ENCODE results near the gene USP2.

The USP2 gene

DNA sequence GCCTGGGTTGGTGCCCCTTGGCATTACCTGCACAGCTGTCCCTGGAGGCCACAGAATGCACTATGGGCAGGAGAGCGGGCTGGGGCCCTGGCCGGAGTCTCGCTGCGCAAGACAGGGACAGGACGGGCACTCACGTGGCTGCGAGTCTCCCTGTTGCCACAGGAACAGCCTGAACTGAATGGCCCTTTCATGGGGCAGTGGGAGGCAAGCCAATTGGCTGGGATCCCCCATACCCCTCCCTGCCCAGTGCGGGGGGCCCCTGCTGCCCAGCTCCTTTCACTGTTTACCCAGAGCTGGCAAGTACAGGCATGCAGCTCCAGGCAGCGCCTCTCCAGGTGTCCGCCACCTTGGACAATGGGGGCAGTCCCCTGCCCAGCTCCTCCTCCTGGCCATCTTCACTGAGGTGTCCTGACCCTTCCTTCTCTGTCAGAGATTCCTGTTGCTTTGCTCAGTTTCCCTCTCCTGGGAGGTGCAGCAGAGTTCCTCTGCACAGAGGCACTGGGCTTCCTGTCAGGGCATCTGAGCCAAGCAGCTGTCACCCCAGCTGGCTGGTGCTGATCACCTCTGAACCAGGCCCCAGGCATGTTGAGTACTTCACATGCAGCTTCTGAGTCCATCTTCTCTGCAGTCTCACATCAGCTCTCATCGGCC lies 5.2 kb downstream of the USP2 start:
- DNase-seq (ENCODE audit: low read depth), result no peak

DNA sequence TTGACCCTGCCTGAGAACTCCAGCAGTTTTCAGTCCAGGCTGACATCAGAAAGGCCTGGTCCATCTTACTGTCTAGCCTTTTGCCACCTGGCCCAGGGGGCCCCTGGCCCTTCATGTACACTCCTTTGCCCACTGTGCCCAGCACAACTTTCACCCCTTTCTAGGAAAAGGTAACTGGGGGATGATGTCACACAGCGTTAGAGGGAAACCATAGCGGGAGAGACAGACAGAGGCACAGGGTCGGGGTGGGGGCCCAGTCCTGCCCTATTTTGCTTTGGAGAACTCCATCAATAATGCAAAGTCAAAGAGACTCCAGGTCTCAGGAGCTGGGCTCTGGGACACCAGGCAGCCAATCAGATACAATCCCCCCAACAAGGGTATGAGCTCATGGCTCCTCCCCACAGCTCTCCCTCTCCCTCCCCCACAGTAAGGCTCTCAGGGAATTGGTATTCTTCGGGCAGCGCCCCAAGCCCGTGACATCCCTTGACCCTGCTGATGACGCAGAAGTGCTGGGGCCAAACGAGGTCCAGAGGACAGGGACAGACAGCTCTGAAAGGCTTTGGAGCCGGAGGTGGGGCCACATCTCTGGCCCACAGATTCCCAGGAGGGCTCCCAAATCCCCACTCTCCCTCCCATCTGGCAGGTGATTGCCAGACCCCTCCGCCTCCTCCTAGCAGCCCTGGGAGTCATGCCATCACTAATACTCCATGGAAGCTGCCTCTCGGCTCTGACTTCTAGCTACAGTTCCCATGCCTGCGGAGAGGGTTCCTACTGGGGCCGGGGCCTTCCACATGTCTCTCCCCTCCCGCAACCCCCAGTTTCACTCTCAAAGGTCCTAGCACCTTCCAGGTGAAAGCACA lies 5.9 kb downstream of the USP2 start:
- no peak for DNase-seq (ENCODE audit: low read depth)

DNA sequence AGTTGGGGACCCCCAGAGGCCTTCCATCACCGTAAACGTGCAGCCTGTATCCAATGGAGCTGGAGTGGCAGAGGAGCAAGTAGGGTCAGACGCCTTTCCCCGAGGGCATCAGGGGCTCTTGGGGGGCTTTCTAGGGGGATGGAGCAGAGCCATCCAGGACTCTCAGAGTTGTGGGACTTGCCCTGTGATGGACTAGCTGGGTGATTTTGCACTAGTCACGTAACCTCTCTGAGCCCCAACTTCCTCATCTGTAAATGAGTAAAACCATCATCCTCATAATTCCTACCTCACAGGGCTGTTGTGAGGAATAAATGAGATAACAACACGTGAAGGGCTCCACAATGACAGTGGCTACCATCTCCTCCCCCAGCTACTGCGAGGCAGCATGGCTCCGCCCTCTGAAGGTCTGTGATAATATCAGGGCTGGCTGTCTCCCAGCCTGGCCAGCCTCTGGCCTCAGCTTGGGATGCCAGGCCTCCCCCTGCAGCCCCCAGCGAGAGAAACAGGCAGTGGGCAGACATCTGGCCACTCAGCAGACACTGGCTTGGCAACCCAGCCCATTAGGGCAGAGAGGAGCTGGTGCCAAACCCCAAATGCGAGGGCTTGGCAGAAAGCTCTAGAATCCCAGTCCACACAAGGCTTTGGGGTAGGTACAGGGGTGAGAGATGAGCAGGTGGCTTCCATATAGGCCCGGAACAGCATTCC lies 6.7 kb downstream of the USP2 start:
- no peak for DNase-seq (ENCODE audit: low read depth)

DNA sequence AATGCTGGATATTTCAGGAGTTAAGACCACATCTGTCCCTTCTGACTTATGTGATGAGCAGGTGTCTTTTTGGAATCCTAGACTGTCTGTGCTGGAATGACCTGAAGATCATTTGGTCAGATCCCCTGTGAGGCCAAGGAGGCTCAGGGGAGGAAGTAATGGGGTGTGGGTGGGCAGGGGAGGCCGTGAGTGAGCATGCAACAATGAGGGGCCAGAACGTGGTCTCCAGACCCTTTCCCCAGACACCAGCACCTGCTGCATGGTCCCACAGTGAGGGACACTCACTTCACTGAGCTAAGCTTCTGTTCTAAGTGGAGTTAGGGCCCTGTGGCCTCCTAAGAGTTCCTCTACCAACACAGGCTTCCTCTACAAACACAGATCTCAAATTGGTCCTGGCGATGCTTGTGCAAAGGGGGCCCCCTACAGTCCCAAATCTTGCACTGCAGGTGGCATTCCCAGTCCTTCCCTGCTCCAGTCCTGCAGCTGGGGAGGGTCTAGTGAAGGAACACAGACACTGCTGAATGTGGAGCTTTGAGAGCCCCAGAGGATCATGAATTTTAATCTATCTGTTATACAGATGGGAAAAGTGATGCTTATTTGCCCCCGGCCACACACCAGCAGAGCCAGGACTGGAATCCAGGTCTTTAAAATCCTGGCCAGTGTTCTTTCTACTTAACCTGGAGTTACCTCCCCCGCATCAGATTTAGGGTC lies 7.4 kb downstream of the USP2 start:
- no peak for DNase-seq (ENCODE audit: low read depth)

DNA sequence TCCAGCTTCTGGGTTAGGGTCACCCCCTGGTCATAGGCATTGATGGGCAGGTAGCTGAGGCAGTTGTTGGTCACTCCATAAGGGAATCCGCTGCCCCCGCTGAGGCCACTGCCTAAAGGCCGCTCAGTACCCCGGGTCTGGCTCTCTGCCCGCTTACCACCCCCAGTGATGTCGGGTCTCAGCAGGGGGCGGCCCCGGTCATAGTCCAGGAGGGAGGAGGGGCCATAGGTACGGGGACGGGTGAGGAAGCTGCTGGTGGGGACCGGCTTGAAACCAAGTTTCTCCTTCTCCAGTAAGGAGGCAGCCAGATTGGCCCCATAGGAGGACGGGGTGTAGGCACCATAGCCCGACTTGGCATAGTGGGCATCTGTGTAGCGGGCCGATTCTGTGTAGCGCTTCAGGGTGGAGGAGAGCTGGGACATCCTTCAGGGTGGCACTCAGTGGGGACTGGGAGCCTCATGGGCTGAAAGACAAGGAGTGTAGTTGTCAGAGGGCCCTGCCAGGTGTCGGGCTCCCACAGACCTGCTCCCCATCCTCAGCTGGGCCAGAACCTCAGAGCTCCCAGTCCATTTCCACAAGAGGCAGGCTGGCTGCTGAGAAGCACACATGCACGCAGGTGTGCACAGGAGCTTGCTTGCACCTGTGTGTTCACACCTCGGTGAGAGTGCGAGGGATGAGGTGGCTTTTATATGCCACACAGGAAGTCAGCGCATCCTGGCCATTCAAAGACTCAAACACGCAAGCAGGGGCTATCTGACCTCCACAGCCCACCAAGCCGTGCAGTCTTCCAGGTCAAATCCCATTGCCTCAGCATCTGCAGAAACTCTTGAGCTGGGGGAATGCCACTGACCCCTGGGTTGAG lies 8.2 kb downstream of the USP2 start:
- DNase-seq (ENCODE audit: low read depth), result no peak

DNA sequence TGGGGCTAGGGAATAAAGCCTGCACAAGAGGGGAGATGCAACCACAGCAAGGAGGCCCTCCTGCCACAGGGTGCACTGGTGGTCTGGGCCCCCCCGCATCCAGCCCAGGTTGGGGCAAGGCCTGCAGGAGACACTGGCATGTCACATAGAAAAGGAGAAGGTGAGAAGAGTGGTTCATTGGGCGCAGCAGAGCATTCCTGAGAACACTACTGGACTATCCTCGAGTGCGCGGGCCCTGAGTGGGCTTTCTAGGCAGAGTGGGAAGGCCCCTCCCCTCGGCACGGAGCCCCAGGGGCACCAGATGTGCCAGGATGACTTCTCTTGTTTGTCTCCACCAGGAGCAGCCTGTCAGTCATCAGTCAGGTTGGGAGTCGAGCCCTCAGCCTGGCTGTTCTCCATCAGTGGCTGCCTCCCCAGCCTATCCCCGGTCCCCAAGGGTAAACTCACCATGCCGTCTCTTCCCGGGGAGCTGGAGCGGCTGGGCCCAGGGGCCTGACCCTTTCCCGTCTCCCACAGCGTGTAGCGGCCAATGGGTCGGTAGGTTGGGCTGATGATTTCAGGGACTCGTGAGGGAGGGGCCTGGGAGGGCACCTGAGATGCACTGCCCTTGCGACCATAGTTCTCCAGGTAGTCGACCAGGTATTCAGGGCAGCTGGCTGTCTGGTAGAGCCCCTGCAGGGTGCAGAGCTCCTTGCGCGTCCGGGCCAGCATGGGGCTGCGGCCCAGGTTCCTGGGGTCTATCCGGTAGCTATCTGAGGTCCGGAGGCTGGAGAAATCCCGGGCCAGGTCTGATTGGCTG lies 9.0 kb downstream of the USP2 start:
- DNase-seq (ENCODE audit: low read depth), result no peak

DNA sequence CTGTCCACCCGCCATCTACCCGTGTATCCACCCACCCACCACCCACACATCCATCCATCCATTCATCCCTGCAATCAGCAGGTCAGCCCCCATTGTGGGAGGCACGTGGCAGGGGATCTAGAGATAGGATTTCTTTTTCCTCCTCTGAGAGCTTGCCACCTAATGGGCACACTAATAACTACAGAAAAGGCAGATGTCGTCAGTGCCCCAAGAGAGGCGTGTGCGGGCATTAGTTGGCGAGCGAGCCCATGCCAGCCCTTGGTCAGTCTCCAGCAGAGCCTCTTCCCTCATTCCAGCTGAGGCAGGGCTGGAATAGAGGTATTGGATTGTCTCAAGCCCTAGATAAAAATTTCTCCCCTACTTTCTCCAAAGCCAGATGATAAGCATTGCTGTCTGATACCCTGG lies 9.7 kb downstream of the USP2 start:
- DNase-seq (ENCODE audit: low read depth), result no peak

DNA sequence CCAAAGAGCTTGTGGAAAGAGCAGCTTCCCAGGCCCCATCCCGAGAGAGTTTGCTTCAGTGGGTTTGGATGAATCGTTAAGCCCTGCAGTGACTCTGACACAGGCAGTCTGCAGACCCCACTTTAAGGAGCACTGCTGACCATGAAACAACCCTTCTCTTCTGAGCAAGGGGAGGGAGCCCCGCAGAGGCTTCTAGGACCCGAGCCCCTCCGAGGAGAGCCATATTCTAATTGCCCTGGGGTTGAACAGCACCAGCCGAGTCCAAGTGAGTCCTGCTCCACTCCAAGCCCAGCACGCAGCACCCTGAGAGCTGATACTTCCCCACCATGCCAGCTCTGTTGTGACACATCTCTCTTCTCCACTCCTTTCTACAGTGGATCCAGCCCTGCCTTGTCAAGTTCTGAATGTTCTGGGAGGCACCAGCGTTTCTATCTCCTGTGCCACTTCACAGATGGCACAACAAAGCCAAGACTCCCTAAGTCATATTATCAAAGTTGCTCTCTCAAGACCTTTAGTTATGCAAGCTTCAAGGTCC lies 10.4 kb downstream of the USP2 start:
- DNase-seq (ENCODE audit: low read depth), result no peak

DNA sequence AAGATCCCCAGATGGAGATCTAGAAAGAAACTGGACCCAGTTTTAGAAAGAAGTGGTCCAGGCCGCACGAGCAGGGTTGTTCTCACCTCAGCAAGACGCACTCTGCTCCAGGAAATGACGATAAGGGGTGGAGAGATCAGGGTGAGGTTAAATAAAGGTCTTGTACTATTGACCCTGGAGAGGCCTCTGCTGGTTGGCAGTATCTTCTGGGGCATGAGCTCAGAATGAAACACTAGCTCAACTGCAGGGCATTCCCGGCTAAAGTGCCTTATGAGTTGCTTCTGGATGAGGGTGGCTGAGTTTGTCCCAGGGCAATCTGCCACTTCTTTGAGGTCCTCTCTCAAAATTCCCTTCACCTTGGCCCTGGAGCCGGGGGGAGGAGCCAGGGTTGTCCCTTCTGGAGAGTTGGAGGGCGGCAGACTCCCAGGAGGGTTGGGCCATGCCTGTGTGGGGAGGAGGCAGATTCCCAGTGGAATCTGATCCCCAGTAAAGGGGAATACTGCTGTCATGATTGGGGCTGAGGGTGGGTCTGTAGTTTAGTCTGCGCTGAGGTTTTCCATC lies 10.9 kb downstream of the USP2 start:
- no peak for DNase-seq (ENCODE audit: low read depth)

DNA sequence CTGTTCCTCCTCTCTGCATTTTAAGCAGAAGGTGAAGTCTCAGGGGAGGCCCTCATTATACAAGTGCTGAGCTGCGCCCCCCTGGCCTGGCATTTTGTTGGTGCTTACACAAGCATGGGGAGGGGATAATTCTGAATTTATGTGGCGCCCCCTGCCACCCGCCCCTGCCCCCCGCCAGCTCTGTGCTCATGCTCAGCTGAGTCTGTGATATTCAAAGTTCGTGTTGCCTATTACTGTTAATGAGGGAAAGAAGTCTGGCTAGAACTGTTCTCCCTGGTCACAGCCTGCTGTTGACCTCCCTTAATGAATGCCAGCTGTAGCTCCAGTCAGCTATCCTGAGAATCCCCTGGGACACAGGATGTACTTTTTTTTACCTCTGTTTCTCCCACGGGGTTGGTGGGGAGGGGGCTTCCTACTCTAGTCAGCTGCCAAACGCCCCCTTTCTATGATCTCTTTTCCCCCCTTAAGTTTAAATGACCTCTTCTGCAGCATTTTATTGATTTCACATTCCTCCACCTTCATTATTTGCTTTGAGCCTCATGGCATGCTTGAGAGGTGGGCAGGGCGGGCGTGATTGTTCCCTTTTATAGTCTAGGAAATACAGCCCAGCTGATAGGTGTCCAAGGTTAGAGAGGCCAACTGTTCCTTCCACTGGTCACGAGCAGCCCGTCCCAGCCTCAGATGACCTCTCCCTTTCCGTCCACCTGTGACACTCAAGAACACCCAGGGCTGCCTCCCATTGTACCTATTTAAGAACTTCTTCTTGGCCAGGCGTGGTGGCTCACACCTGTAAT lies 12.2 kb downstream of the USP2 start:
- no peak for DNase-seq (ENCODE audit: low read depth)

DNA sequence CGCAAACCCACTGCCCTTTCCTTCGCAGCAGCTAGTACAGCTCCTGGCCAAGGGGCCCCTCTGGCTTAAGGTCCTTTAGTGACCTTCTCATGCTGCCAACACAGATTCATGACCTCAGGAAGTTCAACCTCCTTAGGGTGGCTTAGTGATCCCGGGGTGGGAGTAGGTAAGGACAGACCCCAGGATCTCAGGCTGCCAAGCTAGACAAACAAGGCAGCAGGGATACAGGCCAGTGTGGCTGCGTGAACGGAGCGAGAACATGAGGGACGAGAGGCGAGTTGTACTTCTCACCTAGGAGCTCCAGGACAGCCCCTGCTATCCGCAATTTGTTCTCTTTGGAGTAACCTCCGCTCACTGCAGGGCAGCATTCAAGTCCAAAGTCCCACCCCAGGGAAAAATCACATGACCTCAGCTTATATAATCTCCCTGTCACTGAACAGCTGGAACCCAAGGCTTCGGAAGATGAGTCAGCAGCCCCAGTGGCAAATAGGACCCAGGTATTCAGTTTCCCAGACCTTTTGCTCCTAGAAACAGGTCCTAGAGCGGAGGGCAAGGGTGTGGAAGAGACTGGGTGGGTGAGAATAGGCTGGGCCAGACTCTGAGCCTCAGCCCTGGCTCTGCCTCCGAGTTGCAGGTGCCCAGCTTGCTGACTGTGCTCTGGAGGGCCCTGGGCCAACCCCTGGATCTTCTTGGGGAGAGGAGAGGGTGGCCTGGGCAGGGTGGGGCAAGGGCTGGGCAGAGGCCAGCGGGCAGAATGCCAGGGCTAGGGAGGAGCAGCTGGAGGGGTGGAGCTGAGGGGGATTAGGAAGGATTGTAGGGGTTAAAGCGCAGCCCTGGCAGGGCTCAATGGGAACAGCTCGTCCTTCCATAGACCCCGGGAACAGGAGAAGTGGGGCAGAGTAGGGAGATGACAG lies 13.1 kb downstream of the USP2 start:
- no peak for DNase-seq (ENCODE audit: low read depth)

DNA sequence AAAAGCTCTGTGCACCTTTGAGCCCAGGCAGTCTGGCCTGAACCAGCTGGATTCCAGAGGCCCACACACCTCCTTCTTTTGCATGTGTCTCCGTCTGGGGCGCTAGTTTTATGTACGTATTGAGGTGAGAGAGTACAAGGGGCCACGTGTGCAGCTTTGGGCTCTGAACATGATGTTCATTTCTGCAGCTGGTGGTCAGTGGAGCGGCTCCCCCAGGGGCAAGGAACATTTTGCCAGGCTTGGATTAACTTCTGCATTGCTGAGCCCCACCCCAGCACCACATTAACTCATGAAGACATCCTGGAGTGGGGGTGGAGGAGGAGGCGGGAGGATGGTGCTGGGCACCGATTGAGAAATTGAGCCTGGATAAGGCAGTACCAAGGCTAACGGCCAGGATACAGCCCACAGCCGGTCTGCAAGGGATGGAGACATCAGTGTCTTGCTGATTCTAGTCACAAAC lies 13.8 kb downstream of the USP2 start:
- no peak for DNase-seq (ENCODE audit: low read depth)

DNA sequence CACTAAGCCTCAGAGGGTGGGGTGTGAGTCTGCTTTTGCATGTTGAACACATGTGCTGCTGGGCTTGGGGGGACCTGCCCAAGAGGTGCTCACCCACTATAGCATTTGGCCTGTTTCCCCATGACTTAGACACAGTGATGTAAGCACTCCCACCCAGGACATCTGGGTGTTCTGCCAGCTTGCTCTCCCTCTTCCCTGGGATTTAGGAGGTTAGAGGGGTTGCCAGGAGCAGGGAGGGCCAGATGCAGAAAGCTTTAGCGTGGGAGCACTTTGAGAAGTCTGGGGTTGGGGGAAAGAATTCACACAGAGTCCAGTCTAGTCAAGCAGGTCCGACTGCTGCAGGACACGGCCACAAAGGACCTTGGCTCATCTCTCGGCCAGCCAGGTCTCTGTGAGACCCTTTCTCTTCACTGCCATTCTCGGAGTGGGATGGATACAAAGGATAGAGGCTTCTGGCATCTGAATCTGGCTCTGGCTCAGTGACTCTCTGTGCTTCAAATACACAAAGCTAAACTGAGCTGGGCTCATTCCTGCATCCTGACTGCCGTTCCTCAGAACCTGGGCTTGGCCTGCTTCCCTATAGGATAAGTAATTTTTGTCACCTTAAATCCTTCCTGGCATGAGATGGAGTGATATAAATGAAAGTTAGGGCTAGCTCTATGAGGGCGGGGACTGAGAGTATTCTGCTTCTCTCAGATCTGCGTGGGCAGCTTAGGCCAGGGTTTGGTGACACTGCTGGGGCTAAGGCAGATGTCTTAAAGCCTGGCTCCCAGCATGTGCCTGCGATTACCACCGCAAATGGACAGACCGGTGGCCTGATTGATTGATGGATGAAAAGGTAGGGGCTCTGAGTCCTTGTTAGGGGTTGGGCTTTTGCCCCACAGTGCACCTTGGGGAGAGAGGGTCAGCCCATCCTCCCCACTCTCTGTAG lies 14.5 kb downstream of the USP2 start:
- no peak for DNase-seq (ENCODE audit: low read depth)

DNA sequence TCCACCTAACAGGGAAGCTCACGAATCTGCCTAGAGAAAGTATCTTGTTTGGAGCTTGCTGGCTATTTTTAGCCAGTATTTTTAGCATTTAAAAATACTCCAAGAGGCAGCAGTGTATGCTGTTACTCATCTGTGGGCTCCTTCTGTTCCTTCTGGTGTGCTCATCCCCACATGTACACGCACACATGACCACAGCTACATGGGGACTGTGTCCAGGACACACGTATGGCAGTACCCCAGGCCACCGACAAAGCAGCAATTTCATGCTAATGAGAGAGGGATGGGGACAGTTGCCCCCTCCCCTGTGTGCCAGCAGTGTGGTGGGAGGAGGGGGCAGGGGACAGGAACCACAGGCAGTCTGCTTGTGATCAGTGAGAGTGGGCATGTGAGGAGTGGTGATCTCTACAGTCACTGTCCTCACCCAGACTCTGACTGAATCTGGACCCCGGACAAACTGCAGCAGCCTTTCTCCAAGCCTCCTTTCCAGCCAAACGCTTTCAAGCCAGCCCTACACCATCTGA lies 16.4 kb downstream of the USP2 start:
- DNase-seq (ENCODE audit: low read depth), result no peak

DNA sequence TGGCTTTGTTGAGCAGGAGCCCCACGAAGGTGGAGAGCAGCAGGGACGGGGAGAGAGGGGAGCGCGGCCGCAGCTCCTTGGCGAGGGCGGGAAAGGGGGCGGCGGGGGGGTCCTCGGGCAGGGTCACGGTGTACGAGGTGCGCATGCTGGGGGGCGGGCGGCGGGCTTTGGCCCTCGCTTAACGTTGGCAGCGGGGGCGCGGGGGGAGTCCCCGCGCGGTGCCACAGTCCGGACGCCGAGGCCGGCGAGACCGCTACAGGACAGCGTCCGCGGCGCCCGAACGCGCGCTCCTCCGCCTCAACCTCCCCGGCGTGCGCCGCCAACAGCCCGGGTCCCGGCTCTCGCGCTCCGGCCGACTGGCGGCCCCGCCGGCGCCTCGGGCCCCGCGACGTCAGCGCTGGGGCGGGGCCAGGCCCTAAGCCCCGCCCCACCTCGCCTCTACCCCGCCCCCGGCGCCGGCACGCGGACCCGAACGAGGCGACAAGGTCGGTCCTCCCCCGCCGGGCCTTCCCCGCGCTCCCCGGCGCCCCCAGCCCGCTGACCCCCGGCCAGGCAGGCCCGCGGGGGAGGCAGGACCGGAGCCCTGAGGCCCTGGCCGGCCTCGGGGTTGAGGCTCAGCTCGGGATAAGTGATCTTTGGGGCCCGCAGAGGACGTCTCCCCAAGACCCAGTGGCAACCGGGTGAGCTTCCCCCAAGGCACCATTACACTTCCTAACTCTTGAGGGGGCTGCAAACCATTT lies 17.5 kb downstream of the USP2 start:
- DNase-seq (ENCODE audit: low read depth), result peak; percentile 45
